CD4-positive, CD25-positive, alpha-beta regulatory T cell (primary cell): ENCODE results near the gene MN1. TPM values are rescaled to one million over a fixed set of nuclear protein-coding genes. Genes with fewer than 3 reads are reported as not detected.

ENCODE experiments used
- ATAC-seq, 2 donors: fragments of 150-1000 bp; cut with Tn5 transposase; one replicate each; pipeline ENCODE4 v1.10.0; 2021; ENCODE audit warnings: low read depth in 2 of 2, moderate number of reproducible peaks in 2 of 2, moderate library complexity in 1 of 2
- DNase-seq, 3 donors: peaks; one replicate each; pipeline versions ENCODE4 v3.0.0 to v3.0.0-alpha.2; 2012 to 2022; ENCODE audit warnings: mixed read lengths in 1 of 3
- H3K27ac ChIP-seq: one replicate; pipeline ENCODE4 v1.7.0; 2013; ENCODE audit warnings: mild to moderate bottlenecking, low read length; ENCODE audit not compliant: insufficient read depth, poor library complexity, severe bottlenecking
- H3K27me3 ChIP-seq: one replicate; pipeline ENCODE4 v1.7.0; 2013; ENCODE audit warnings: low read length; ENCODE audit not compliant: control insufficient read depth, insufficient read depth
- H3K36me3 ChIP-seq: one replicate; pipeline ENCODE4 v1.7.0; 2013; ENCODE audit warnings: mild to moderate bottlenecking, low read length, moderate library complexity; ENCODE audit not compliant: control insufficient read depth, insufficient read depth
- H3K4me1 ChIP-seq: 2 replicates; pipeline ENCODE4 v1.7.0; 2013; ENCODE audit warnings: mild to moderate bottlenecking, low read length; ENCODE audit not compliant: insufficient read depth, control insufficient read depth, poor library complexity, severe bottlenecking
- H3K4me3 ChIP-seq: one replicate; pipeline ENCODE4 v1.7.0; 2013; ENCODE audit warnings: low read depth, mild to moderate bottlenecking, low read length, moderate library complexity
- H3K9me3 ChIP-seq, 2 experiments: 1 replicate in 1 of 2; 2 replicates in 1 of 2; pipeline ENCODE4 v1.7.0; 2013; ENCODE audit warnings: low read length in 2 of 2, mild to moderate bottlenecking in 1 of 2, moderate library complexity in 1 of 2; ENCODE audit not compliant: control insufficient read depth in 2 of 2
- H3K27ac Mint-ChIP-seq, 3 donors: one replicate each; pipeline ENCODE4 v1.8.0; 2020 to 2022; ENCODE audit warnings: mild to moderate bottlenecking in 3 of 3, mixed read lengths in 3 of 3, moderate library complexity in 2 of 3
- H3K27me3 Mint-ChIP-seq: one replicate; pipeline ENCODE4 v1.8.0; 2022; ENCODE audit warnings: mild to moderate bottlenecking, mixed read lengths
- H3K36me3 Mint-ChIP-seq: one replicate; pipeline ENCODE4 v1.8.0; 2020; ENCODE audit warnings: mixed read lengths
- H3K4me1 Mint-ChIP-seq, 4 donors: one replicate each; pipeline ENCODE4 v1.8.0; 2020 to 2022; ENCODE audit warnings: mixed read lengths in 4 of 4, mild to moderate bottlenecking in 1 of 4
- H3K4me3 Mint-ChIP-seq, 4 donors: one replicate each; pipeline ENCODE4 v1.8.0; 2020 to 2022; ENCODE audit warnings: mild to moderate bottlenecking in 4 of 4, mixed read lengths in 4 of 4, moderate library complexity in 3 of 4
- H3K9me3 Mint-ChIP-seq, 7 donors: one replicate each; pipeline ENCODE4 v1.8.0; 2020 to 2022; ENCODE audit warnings: mixed read lengths in 7 of 7, mild to moderate bottlenecking in 3 of 7, moderate library complexity in 2 of 7
- polyA plus RNA-seq, 4 donors: library from polyadenylated mRNA; unstranded; fragments of 300-500 nt; fragmentation: Illumina TruSeq; gene quantifications; one replicate each; pipeline ENCODE4 v1.2.3, GENCODE V29; 2021
- total RNA-seq: library from RNA; stranded (reverse); gene quantifications from one replicate; pipeline ENCODE4 v1.2.3, GENCODE V29; 2022

Gene MN1
- total and polyA plus RNA-seq, 5 donors from 2014 or later = 0.07 to 0.39 TPM; not detected in 3

GRCh38 chr22:27802346-27803073, 954 bp upstream of the MN1 start:
- Histone ChIP-seq H3K27ac (no peak overlapping the region), H3K4me3 (peak overlapping the region; percentile 50), H3K27me3 (no peaks in the 10 kb centered on the region), H3K36me3 (no peaks in the 10 kb centered on the region), H3K4me1 (peaks cover 17% of the 10 kb centered on the region), H3K9me3 (no peaks in the 10 kb centered on the region)
- Mint-ChIP-seq H3K27ac (no peak overlapping the region), H3K36me3 (no peaks in the 10 kb centered on the region), H3K4me1 (peaks cover 0 to 21% (median 9%) of the 10 kb centered on the region in 4 donors), H3K4me3 (peak overlapping the region; percentile 86 to 95 (median 88)), H3K9me3 (no peaks in the 10 kb centered on the region), H3K27me3 (peaks cover 19% of the 10 kb centered on the region)
- ATAC-seq = no peak
- no peak for DNase-seq

GRCh38 chr22:27801202-27801615, 347 bp downstream of the MN1 start:
- Mint-ChIP-seq H3K4me1 (peaks cover 0 to 21% (median 9%) of the 10 kb centered on the region in 4 donors), H3K27ac (no peak overlapping the region), H3K27me3 (peaks cover 15% of the 10 kb centered on the region), H3K36me3 (no peaks in the 10 kb centered on the region), H3K9me3 (no peaks in the 10 kb centered on the region), H3K4me3 (peak overlapping the region; percentile 54 to 89 (median 87))
- H3K4me3 ChIP-seq = no peak overlapping the region
- H3K9me3 ChIP-seq = no peaks in the 10 kb centered on the region
- no peaks in the 10 kb centered on the region for H3K36me3 ChIP-seq
- DNase-seq = peak in 2 of 3 donors; percentile 29 to 30
- no peak overlapping the region for H3K27ac ChIP-seq
- H3K27me3 ChIP-seq = no peaks in the 10 kb centered on the region
- ATAC-seq = peak in 1 of 2 donors; percentile 22
- peaks cover 17% of the 10 kb centered on the region for H3K4me1 ChIP-seq

- no peak overlapping the region for H3K27ac ChIP-seq
- Mint-ChIP-seq H3K9me3 (no peaks in the 10 kb centered on the region), H3K27me3 (peaks cover 19% of the 10 kb centered on the region), H3K36me3 (no peaks in the 10 kb centered on the region), H3K4me1 (peaks cover 0 to 18% (median 9%) of the 10 kb centered on the region in 4 donors), H3K4me3 (peak overlapping the region in 2 of 4 donors; percentile 86 to 89), H3K27ac (no peak overlapping the region)
- ATAC-seq (no peak), DNase-seq (no peak)
- no peak overlapping the region for H3K4me3 ChIP-seq
- no peaks in the 10 kb centered on the region for H3K27me3 ChIP-seq
- no peaks in the 10 kb centered on the region for H3K9me3 ChIP-seq
- H3K36me3 ChIP-seq = no peaks in the 10 kb centered on the region
- peaks cover 17% of the 10 kb centered on the region for H3K4me1 ChIP-seq
These were observed 1.0 kb downstream of the MN1 start for GRCh38 chr22:27800250-27801201.

GRCh38 chr22:27799827-27800249, 1.7 kb downstream of the MN1 start:
- H3K36me3 ChIP-seq = no peaks in the 10 kb centered on the region
- peaks cover 15% of the 10 kb centered on the region for H3K4me1 ChIP-seq
- Mint-ChIP-seq H3K4me1 (peaks cover 0 to 12% (median 9%) of the 10 kb centered on the region in 4 donors), H3K9me3 (no peaks in the 10 kb centered on the region), H3K27ac (no peak overlapping the region), H3K27me3 (peaks cover 20% of the 10 kb centered on the region), H3K4me3 (peak overlapping the region in 1 of 4 donors; percentile 61), H3K36me3 (no peaks in the 10 kb centered on the region)
- no peaks in the 10 kb centered on the region for H3K9me3 ChIP-seq
- no peak overlapping the region for H3K4me3 ChIP-seq
- ATAC-seq (no peak), DNase-seq (no peak)
- H3K27ac ChIP-seq = no peak overlapping the region
- H3K27me3 ChIP-seq = no peaks in the 10 kb centered on the region

- H3K27ac ChIP-seq = no peak overlapping the region
- peaks cover 13% of the 10 kb centered on the region for H3K4me1 ChIP-seq
- ATAC-seq (no peak), DNase-seq (no peak)
- Mint-ChIP-seq H3K4me3 (peak overlapping the region in 2 of 4 donors; percentile 62 to 71), H3K27me3 (peaks cover 15% of the 10 kb centered on the region), H3K27ac (no peak overlapping the region), H3K9me3 (no peaks in the 10 kb centered on the region), H3K36me3 (no peaks in the 10 kb centered on the region), H3K4me1 (peaks cover 0 to 7% (median 5%) of the 10 kb centered on the region in 4 donors)
- no peaks in the 10 kb centered on the region for H3K36me3 ChIP-seq
- H3K27me3 ChIP-seq = no peaks in the 10 kb centered on the region
- no peaks in the 10 kb centered on the region for H3K9me3 ChIP-seq
- H3K4me3 ChIP-seq = no peak overlapping the region
These were observed 2.3 kb downstream of the MN1 start for GRCh38 chr22:27799015-27799826.

- ATAC-seq = no peak
- H3K4me3 Mint-ChIP-seq = peak overlapping the region in 2 of 4 donors; percentile 62 to 71
- H3K9me3 Mint-ChIP-seq = no peaks in the 10 kb centered on the region
These were observed 3.0 kb downstream of the MN1 start for GRCh38 chr22:27798511-27799014.

More at GRCh38 chr22:27798511-27799014, 3.0 kb downstream of the MN1 start:
- Histone ChIP-seq H3K27ac (no peak overlapping the region), H3K36me3 (no peaks in the 10 kb centered on the region), H3K9me3 (no peaks in the 10 kb centered on the region), H3K4me1 (peaks cover 13% of the 10 kb centered on the region), H3K4me3 (no peak overlapping the region), H3K27me3 (no peaks in the 10 kb centered on the region)
- Mint-ChIP-seq H3K27ac (no peak overlapping the region), H3K4me1 (peaks cover 0 to 7% (median 5%) of the 10 kb centered on the region in 4 donors), H3K27me3 (peaks cover 15% of the 10 kb centered on the region), H3K36me3 (no peaks in the 10 kb centered on the region)
- DNase-seq = no peak
